PFSK-1 (cell line): ENCODE data around the gene ANKS1B.

Source experiments
- FOXP2 ChIP-seq: optimal IDR thresholded peaks from 2 replicates; pipeline ENCODE3; 2011; ENCODE audit warnings: borderline replicate concordance, control low read depth, inconsistent platforms; ENCODE audit not compliant: insufficient read depth; ENCODE audit errors: extremely low read length, extremely low read depth
- POLR2AphosphoS5 ChIP-seq: IDR thresholded peaks from 2 replicates; pipeline ENCODE4 v1.6.1; 2012; ENCODE audit warnings: low read depth, mild to moderate bottlenecking, control low read depth, low read length, moderate library complexity
- SIN3A ChIP-seq: IDR thresholded peaks from 2 replicates; pipeline ENCODE4 v1.6.1; 2012; ENCODE audit warnings: mild to moderate bottlenecking, low read length, moderate library complexity, borderline replicate concordance; ENCODE audit not compliant: insufficient read depth

GRCh38 chr12:99852666-99853065, 132.1 kb downstream of the ANKS1B start:
- no peak for TF ChIP-seq SIN3A
- TF ChIP-seq POLR2AphosphoS5, result no peak
- TF ChIP-seq FOXP2, result no peak
